CD4-positive, alpha-beta T cell treated with Interferon alpha-2 for 1 hour (primary cell): ENCODE data around the gene ARHGAP36.

Source experiments
- DNase-seq, 2 donors: peaks; one replicate each; pipeline ENCODE4 v3.0.0-alpha.2; 2020 to 2022

Gene ARHGAP36

DNA sequence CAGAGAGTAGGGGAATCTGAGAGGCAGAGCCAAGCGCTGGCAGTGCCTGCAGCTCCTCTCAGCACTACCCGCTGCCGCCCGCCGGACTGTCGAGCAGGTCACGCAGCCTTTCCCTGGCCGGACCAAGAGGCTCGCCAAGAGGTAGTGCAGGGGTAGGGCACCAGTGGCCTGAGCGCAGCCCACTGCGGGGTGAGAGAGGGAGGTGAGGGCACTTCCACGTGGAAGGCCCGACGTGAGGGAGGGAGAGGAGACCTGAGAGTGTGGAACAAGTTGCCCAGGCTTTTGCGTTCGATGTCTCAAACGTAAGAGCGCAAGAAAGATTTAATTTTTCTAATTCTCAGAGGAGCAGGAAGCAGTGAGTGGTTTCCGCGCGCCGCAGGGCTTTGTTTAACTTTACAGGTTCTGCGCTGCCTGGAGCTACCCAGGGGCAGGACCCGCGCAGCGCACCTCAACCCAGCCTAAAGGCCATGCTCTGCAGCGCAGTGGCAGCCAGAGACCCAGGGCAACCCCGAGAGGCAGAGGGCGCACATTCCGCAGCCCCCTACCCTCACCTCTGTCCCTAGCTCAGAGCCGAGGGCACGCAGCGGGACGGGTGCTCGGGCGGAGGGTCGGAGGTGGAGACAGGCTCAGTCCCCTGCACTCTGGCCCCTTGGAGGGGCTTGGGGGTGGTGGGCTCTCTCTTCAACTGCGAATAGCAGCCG lies 14.9 kb downstream of the ARHGAP36 start:
- DNase-seq = no peak

DNA sequence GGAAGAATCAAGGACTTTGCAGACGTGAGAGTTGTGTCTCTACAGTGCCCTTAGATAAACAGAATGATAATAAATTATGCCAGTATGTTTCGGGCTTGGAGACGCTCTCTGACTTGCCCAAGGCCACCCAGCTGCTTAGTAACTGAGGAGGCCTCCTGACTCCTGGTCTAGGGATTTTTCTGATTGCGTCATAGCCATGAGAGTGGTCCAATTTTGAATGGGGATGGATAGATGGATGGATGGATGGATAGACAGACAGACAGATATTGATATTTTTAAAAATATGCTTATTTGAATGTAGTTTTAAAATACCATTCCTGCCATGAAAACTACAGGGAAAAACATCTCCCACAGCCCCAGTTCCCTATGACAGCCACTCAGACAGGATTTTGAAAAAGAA lies 15.5 kb downstream of the ARHGAP36 start:
- no peak for DNase-seq

DNA sequence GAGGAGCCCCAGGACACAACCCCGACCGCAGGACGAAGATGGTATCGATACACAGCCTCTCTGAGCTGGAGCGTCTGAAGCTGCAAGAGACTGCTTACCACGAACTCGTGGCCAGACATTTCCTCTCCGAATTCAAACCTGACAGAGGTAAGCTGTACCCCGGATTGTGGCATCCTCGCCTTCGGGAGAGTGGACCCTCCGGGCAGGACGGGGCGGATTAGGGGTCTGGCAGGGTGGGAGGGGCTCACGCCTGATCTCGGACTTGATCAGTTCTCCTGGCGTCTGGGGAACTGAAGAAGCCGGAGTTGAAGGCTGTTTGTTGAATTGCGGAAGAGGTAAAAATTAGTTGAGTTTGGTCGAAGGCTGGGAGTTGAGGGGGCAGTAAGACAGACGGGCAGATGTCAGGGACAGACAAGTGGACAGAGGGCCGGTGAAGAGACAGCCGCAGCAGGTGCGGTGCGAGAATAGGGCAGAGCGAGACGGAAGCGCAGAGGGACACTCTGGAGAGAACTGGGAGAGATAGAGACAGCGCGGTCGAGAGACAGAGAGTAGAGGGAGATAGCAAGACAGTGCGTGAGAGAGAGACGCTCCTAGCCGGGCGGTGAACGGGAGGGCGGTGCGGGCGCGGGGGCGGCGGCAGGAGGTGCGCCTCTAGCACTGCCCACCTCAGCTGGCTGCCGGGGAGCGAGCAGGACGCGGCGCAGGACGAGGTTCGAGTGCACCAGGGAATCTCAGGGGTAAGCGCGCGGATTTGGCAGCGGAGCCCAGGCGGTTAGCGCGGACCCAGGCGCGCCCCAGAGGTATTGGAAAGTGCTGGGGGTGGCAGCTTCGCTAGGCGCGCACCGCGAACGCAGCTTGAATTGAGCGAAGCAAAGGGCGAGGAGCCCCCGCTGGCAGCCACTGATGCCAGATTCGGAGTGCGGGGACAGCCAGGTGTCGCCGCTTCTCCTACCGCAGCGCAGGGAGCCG lies 23.9 kb downstream of the ARHGAP36 start:
- no peak for DNase-seq

DNA sequence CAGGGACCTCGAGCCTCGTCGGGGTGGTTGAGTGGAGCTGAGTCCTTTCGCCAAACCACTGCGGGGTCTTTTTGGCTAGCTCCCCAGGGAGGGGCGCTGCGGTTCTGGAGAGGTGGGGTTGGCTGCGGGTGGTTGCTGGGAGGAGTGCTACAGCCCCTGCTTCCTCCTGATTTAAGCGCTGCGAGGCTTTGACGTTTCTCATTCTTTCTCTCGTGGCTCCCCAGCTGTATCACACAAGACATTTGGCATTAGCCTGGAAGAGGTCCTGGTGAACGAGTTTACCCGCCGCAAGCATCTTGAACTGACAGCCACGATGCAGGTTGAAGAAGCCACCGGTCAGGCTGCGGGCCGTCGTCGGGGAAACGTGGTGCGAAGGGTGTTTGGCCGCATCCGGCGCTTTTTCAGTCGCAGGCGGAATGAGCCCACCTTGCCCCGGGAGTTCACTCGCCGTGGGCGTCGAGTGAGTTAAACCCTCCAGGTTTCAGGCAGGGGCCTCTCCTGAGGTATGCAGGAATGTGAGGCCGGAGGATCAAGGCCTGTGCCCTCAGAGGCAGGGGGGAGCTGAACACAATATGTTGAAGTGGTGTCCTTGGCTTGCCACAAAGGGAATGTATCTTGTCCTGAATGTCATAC lies 25.5 kb downstream of the ARHGAP36 start:
- DNase-seq = no peak

DNA sequence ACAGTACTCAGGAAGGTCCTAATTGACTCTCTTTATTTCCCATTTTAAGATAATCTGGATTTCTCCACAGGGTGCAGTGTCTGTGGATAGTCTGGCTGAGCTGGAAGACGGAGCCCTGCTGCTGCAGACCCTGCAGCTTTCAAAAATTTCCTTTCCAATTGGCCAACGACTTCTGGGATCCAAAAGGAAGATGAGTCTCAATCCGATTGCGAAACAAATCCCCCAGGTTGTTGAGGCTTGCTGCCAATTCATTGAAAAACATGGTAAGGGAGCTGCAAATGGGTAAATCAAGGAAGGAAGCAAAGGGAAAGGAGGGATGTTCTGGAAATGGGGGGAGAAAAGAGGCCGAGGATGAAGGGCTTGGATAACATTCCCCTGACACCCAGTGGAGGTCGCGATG lies 26.0 kb downstream of the ARHGAP36 start:
- DNase-seq = no peak

DNA sequence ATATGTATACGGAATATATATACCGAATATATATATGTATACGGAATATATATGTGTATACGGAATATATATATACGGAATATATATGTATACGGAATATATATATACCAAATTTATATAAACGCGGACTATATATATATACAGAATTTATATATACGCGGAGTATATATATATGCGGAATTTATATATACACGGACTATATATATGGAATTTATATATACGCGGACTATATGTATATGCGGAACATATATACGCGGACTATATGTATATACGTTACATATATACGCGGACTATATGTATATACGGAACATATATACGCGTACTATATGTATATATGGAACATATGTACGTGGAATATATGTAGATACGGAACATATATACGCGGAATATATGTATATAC lies 78.6 kb downstream of the ARHGAP36 start:
- no peak for DNase-seq

DNA sequence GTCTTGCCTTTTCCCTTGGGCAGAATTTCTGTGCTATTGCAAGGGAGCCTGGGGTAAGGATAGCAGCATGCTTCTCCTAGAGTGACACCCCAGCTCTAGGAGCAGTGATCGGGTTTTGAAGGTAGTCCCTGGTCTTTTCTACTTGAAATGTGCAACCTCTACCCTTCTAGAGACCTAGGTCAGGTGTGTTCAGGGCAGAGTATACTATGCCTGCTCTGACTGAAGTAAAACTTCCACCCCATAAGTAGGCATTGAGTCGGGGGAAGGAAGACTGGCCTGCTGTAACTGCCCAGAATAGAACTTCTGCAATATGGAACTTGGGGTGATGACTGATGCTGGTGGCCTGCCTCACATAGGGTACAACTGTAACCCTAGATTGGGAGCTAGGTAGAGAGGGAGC lies 80.9 kb downstream of the ARHGAP36 start:
- no peak for DNase-seq
